Activated B cell treated with CpG ODN at 0.5 μM for 24 hours (primary cell): ENCODE data around the gene CEP128. TPM values are rescaled to one million over a fixed set of nuclear protein-coding genes. Genes with fewer than 3 reads are reported as not detected.

ENCODE experiments used
- ATAC-seq: fragments of 200-7000 bp; cut with Tn5 transposase; one replicate; pipeline ENCODE4 v1.10.0; 2021; ENCODE audit warnings: low read depth, mild to moderate bottlenecking, moderate library complexity
- CTCF ChIA-PET: fragments of 350-600 bp; sonication (Branson Sonifier 250); formaldehyde crosslinking; loops from one replicate; lab custom pipeline; 2021; ENCODE audit warnings: antibody characterized with exemption; lab: Charles Lee
- POLR2A ChIA-PET: fragments of 350-600 bp; sonication (Branson Sonifier 250); formaldehyde crosslinking; loops from one replicate; lab custom pipeline; 2021; ENCODE audit warnings: antibody characterized with exemption; lab: Charles Lee
- DNase-seq: peaks from one replicate; pipeline ENCODE4 v3.0.0; 2022
- H3K27ac Mint-ChIP-seq: one replicate; pipeline ENCODE4 v1.8.0; 2020; ENCODE audit warnings: mixed read lengths
- H3K27me3 Mint-ChIP-seq: one replicate; pipeline ENCODE4 v1.8.0; 2021; ENCODE audit warnings: mixed read lengths
- H3K36me3 Mint-ChIP-seq: one replicate; pipeline ENCODE4 v1.8.0; 2021; ENCODE audit warnings: low read depth, mixed read lengths
- H3K4me1 Mint-ChIP-seq: one replicate; pipeline ENCODE4 v1.8.0; 2021; ENCODE audit warnings: mixed read lengths
- H3K4me3 Mint-ChIP-seq: one replicate; pipeline ENCODE4 v1.8.0; 2020; ENCODE audit warnings: mild to moderate bottlenecking, mixed read lengths
- H3K9me3 Mint-ChIP-seq: one replicate; pipeline ENCODE4 v1.8.0; 2020; ENCODE audit warnings: mixed read lengths
- CTCF ChIP-seq: fragments of 200-600 bp; IDR thresholded peaks from one replicate; pipeline ENCODE4 v1.8.0; 2022; ENCODE audit warnings: antibody characterized with exemption, mild to moderate bottlenecking
- intact Hi-C: fragments of 100-400 bp; cut with micrococcal nuclease; formaldehyde crosslinking; loops from one replicate; pipeline ENCODE4 v1.15.1; 2024
- total RNA-seq: library from RNA; stranded (reverse); gene quantifications from 2 replicates; pipeline ENCODE4 v1.2.3, GENCODE V29; 2022

CEP128 gene
- total RNA-seq, 1 donor from 2014 or later = 25.0 TPM

GRCh38 chr14:80770114-80770908 lies 171.2 kb downstream of the CEP128 start:
- ATAC-seq (no peak), DNase-seq (no peak)
- no peaks in the 10 kb centered on the region for H3K27me3 Mint-ChIP-seq
- no peak for TF ChIP-seq CTCF
- no peaks in the 10 kb centered on the region for H3K9me3 Mint-ChIP-seq
- H3K36me3 Mint-ChIP-seq = peaks cover 2% of the 10 kb centered on the region
- no peaks in the 10 kb centered on the region for H3K4me1 Mint-ChIP-seq
- no peak overlapping the region for H3K4me3 Mint-ChIP-seq
- ChIA-PET POLR2A (no interaction called here), CTCF (no interaction called here)
- no peak overlapping the region for H3K27ac Mint-ChIP-seq
- intact Hi-C loops = no loop called here

GRCh38 chr14:80768646-80769045 lies 172.9 kb downstream of the CEP128 start:
- ChIA-PET POLR2A (no interaction called here), CTCF (no interaction called here)
- intact Hi-C loops = no loop called here
- no peak overlapping the region for H3K27ac Mint-ChIP-seq
- no peaks in the 10 kb centered on the region for H3K27me3 Mint-ChIP-seq
- DNase-seq (no peak), ATAC-seq (no peak)
- no peaks in the 10 kb centered on the region for H3K4me1 Mint-ChIP-seq
- TF ChIP-seq CTCF = no peak
- H3K4me3 Mint-ChIP-seq = no peak overlapping the region
- no peaks in the 10 kb centered on the region for H3K9me3 Mint-ChIP-seq
- H3K36me3 Mint-ChIP-seq = peaks cover 2% of the 10 kb centered on the region

- ChIA-PET CTCF (no interaction called here), POLR2A (no interaction called here)
- no peaks in the 10 kb centered on the region for H3K27me3 Mint-ChIP-seq
- no peaks in the 10 kb centered on the region for H3K4me1 Mint-ChIP-seq
- no peak for ATAC-seq
- H3K27ac Mint-ChIP-seq = no peak overlapping the region
- TF ChIP-seq CTCF = no peak
- no peaks in the 10 kb centered on the region for H3K9me3 Mint-ChIP-seq
- H3K4me3 Mint-ChIP-seq = no peak overlapping the region
- DNase-seq = no peak
- intact Hi-C loops = no loop called here
- no peaks in the 10 kb centered on the region for H3K36me3 Mint-ChIP-seq
Measured at GRCh38 chr14:80764921-80765507, 176.5 kb downstream of the CEP128 start.

GRCh38 chr14:80764496-80764895 lies 177.0 kb downstream of the CEP128 start:
- DNase-seq (no peak), ATAC-seq (no peak)
- POLR2A ChIA-PET = no interaction called here
- H3K27me3 Mint-ChIP-seq = no peaks in the 10 kb centered on the region
- no peaks in the 10 kb centered on the region for H3K9me3 Mint-ChIP-seq
- TF ChIP-seq CTCF = no peak
- intact Hi-C loops = no loop called here
- H3K27ac Mint-ChIP-seq = no peak overlapping the region
- H3K4me3 Mint-ChIP-seq = no peak overlapping the region
- CTCF ChIA-PET = no interaction called here
- no peaks in the 10 kb centered on the region for H3K4me1 Mint-ChIP-seq
- no peaks in the 10 kb centered on the region for H3K36me3 Mint-ChIP-seq

- Mint-ChIP-seq H3K4me1 (no peaks in the 10 kb centered on the region), H3K36me3 (no peaks in the 10 kb centered on the region), H3K9me3 (no peaks in the 10 kb centered on the region), H3K4me3 (no peak overlapping the region), H3K27ac (no peak overlapping the region), H3K27me3 (no peaks in the 10 kb centered on the region)
- CTCF ChIA-PET = no interaction called here
- no peak for TF ChIP-seq CTCF
- DNase-seq (no peak), ATAC-seq (no peak)
- intact Hi-C loops = no loop called here
- POLR2A ChIA-PET = no interaction called here
Measured at GRCh38 chr14:80762641-80763228, 178.8 kb downstream of the CEP128 start.
